ENCODE results near the gene TNS4. TPM values are rescaled to one million over a fixed set of nuclear protein-coding genes. Genes with fewer than 3 reads are reported as not detected.

The TNS4 gene
- total RNA-seq, 1 donor from 2014 or later: not detected

- Mint-ChIP-seq H3K27me3 (peaks cover 18% of the 10 kb centered on the region), H3K27ac (no peak overlapping the region), H3K9me3 (ENCODE audit: low read depth) (no peaks in the 10 kb centered on the region), H3K36me3 (ENCODE audit: insufficient read depth) (no peaks in the 10 kb centered on the region), H3K4me1 (ENCODE audit: low read depth) (peaks cover 4% of the 10 kb centered on the region), H3K4me3 (ENCODE audit: low read depth) (no peak overlapping the region)
- TF ChIP-seq CTCF (IDR thresholded peaks at IDR 0.05; ENCODE audit: unreplicated experiment): no peak
- DNase-seq (ENCODE audit: low spot score, unreplicated experiment): no peak
Measured at GRCh38 chr17:40500190-40500589, 1.2 kb downstream of the TNS4 start.

- H3K27ac Mint-ChIP-seq: no peak overlapping the region
- DNase-seq (ENCODE audit: low spot score, unreplicated experiment): peak; percentile 37
Measured at GRCh38 chr17:40499551-40500189, 1.8 kb downstream of the TNS4 start.

GRCh38 chr17:40498281-40499084, 2.9 kb downstream of the TNS4 start:
- no peak overlapping the region for H3K27ac Mint-ChIP-seq
- no peak for TF ChIP-seq CTCF (IDR thresholded peaks at IDR 0.05; ENCODE audit: unreplicated experiment)
- DNase-seq (ENCODE audit: low spot score, unreplicated experiment): no peak
- H3K4me1 Mint-ChIP-seq (ENCODE audit: low read depth): peaks cover 4% of the 10 kb centered on the region
- H3K9me3 Mint-ChIP-seq (ENCODE audit: low read depth): no peaks in the 10 kb centered on the region
- no peak overlapping the region for H3K4me3 Mint-ChIP-seq (ENCODE audit: low read depth)
- H3K36me3 Mint-ChIP-seq (ENCODE audit: insufficient read depth): no peaks in the 10 kb centered on the region
- H3K27me3 Mint-ChIP-seq: peaks cover 18% of the 10 kb centered on the region

More at GRCh38 chr17:40499551-40500189, 1.8 kb downstream of the TNS4 start:
- TF ChIP-seq CTCF (IDR thresholded peaks at IDR 0.05; ENCODE audit: unreplicated experiment): no peak
- Mint-ChIP-seq H3K9me3 (ENCODE audit: low read depth) (no peaks in the 10 kb centered on the region), H3K27me3 (peaks cover 18% of the 10 kb centered on the region), H3K4me1 (ENCODE audit: low read depth) (peaks cover 4% of the 10 kb centered on the region), H3K4me3 (ENCODE audit: low read depth) (peak overlapping the region; percentile 5), H3K36me3 (ENCODE audit: insufficient read depth) (no peaks in the 10 kb centered on the region)

- DNase-seq (ENCODE audit: low spot score, unreplicated experiment): no peak
- Mint-ChIP-seq H3K9me3 (ENCODE audit: low read depth) (no peaks in the 10 kb centered on the region), H3K4me1 (ENCODE audit: low read depth) (peaks cover 4% of the 10 kb centered on the region), H3K36me3 (ENCODE audit: insufficient read depth) (no peaks in the 10 kb centered on the region), H3K27me3 (peaks cover 18% of the 10 kb centered on the region), H3K27ac (no peak overlapping the region), H3K4me3 (ENCODE audit: low read depth) (no peak overlapping the region)
- TF ChIP-seq CTCF (IDR thresholded peaks at IDR 0.05; ENCODE audit: unreplicated experiment): no peak
Measured at GRCh38 chr17:40497695-40498094, 3.7 kb downstream of the TNS4 start.

- peaks cover 4% of the 10 kb centered on the region for H3K4me1 Mint-ChIP-seq (ENCODE audit: low read depth)
- H3K4me3 Mint-ChIP-seq (ENCODE audit: low read depth): no peak overlapping the region
- no peaks in the 10 kb centered on the region for H3K9me3 Mint-ChIP-seq (ENCODE audit: low read depth)
- no peak overlapping the region for H3K27ac Mint-ChIP-seq
- H3K27me3 Mint-ChIP-seq: peaks cover 10% of the 10 kb centered on the region
- no peak for DNase-seq (ENCODE audit: low spot score, unreplicated experiment)
- TF ChIP-seq CTCF (IDR thresholded peaks at IDR 0.05; ENCODE audit: unreplicated experiment): no peak
- H3K36me3 Mint-ChIP-seq (ENCODE audit: insufficient read depth): no peaks in the 10 kb centered on the region
Measured at GRCh38 chr17:40496634-40497420, 4.6 kb downstream of the TNS4 start.

Data from progenitor cell of endocrine pancreas (in vitro differentiated cells).